Tibial nerve (tissue), 4 donors: ENCODE results near the gene UBE3D. TPM values are rescaled to one million over a fixed set of nuclear protein-coding genes. Genes with fewer than 3 reads are reported as not detected.

Experiments
- DNase-seq, 2 donors: peaks; one replicate each; pipeline ENCODE4 v3.0.0-alpha.2; 2019; ENCODE audit warnings: low spot score in 2 of 2
- H3K27ac ChIP-seq, 4 donors: fragments of 200-600 bp; sonication (generic) in 3 of 4; one replicate each; pipeline ENCODE4 v1.5.1; 2017 to 2019; ENCODE audit warnings: mild to moderate bottlenecking in 1 of 4
- H3K27me3 ChIP-seq, 2 donors: fragments of 200-600 bp; sonication (generic) in 1 of 2; one replicate each; pipeline versions ENCODE4 v1.5.1 to v1.6.0; 2017 to 2019
- H3K36me3 ChIP-seq, 3 donors: fragments of 200-600 bp; sonication (generic); one replicate each; pipeline ENCODE4 v1.5.1; 2018 to 2019
- H3K4me1 ChIP-seq, 4 donors: fragments of 200-600 bp; sonication (generic) in 3 of 4; one replicate each; pipeline ENCODE4 v1.5.1; 2017 to 2019
- H3K4me3 ChIP-seq, 4 donors: fragments of 200-600 bp; sonication (generic) in 3 of 4; one replicate each; pipeline ENCODE4 v1.5.1; 2017 to 2019; ENCODE audit warnings: mild to moderate bottlenecking in 1 of 4, moderate library complexity in 1 of 4
- H3K9me3 ChIP-seq, 4 donors: fragments of 200-600 bp; sonication (generic) in 3 of 4; one replicate each; pipeline ENCODE4 v1.5.1; 2017 to 2019
- CTCF ChIP-seq, 5 experiments: fragments of 200-600 bp in 3 of 5; fragments of 450-650 bp in 2 of 5; sonication (generic) in 3 of 5; IDR thresholded peaks; one replicate each; pipeline ENCODE4 v1.5.1; 2016 to 2019; ENCODE audit warnings: antibody characterized with exemption in 5 of 5, mild to moderate bottlenecking in 3 of 5, moderate library complexity in 2 of 5
- EP300 ChIP-seq, 2 donors: sonication (generic); formaldehyde crosslinking; IDR thresholded peaks; one replicate each; pipeline ENCODE4 v1.6.1; 2017; ENCODE audit warnings: antibody characterized with exemption in 2 of 2, mild to moderate bottlenecking in 1 of 2
- POLR2A ChIP-seq, 2 donors: fragments of 450-650 bp; IDR thresholded peaks; one replicate each; pipeline ENCODE4 v1.6.1; 2017; ENCODE audit warnings: antibody characterized with exemption in 2 of 2, mild to moderate bottlenecking in 2 of 2, moderate library complexity in 2 of 2
- WGBS, 2 donors: methylation state at CpG; one replicate each; pipeline ENCODE4 v1.1.5; 2018; 5-methylcytosine and 5-hydroxymethylcytosine counted together
- total RNA-seq, 4 donors: library from RNA; depleted of rRNA; stranded (reverse); fragments of >200 nt; gene quantifications; one replicate each; pipeline ENCODE4 v1.1.0, GENCODE V29; 2016

The UBE3D gene
- total RNA-seq, 4 donors from 2014 or later: 6.3 to 21.9 (median 18.3) TPM

- Histone ChIP-seq H3K27ac (no peak overlapping the region), H3K9me3 (no peaks in the 10 kb centered on the region), H3K4me3 (no peak overlapping the region), H3K27me3 (no peaks in the 10 kb centered on the region), H3K36me3 (no peaks in the 10 kb centered on the region), H3K4me1 (peaks cover 0 to 58% (median 7%) of the 10 kb centered on the region in 4 donors)
- TF ChIP-seq CTCF (IDR thresholded peaks at IDR 0.05) (no peak), POLR2A (IDR thresholded peaks at IDR 0.05) (no peak), EP300 (IDR thresholded peaks at IDR 0.05) (no peak)
- no peak for DNase-seq
Observed at GRCh38 chr6:83069633-83070032, 4.0 kb upstream of the UBE3D start.

GRCh38 chr6:83068616-83069015, 3.0 kb upstream of the UBE3D start:
- DNase-seq: no peak
- no peak for TF ChIP-seq EP300 (IDR thresholded peaks at IDR 0.05)
- no peak for TF ChIP-seq CTCF (IDR thresholded peaks at IDR 0.05)
- 43 to 53% methylated on average over 6 of the region's 6 CpGs for WGBS, 2 donors
- Histone ChIP-seq H3K9me3 (no peaks in the 10 kb centered on the region), H3K27me3 (no peaks in the 10 kb centered on the region), H3K4me1 (peaks cover 0 to 60% (median 7%) of the 10 kb centered on the region in 4 donors), H3K4me3 (peak overlapping the region in 3 of 4 donors; percentile 75 to 96 (median 83)), H3K36me3 (no peaks in the 10 kb centered on the region), H3K27ac (peak overlapping the region in 3 of 4 donors; percentile 87 to 90 (median 89))

GRCh38 chr6:83067448-83068439, 2.1 kb upstream of the UBE3D start, which contains the start of gene DOP1A:
TSS of gene DOP1A (plus strand) at chr6:83067671. CDS start at chr6:83096978, 29,307 bp downstream.
- H3K4me1 ChIP-seq: peaks cover 0 to 57% (median 7%) of the 10 kb centered on the region in 4 donors
- 1% methylated on average over 42 to 67 of the region's 78 CpGs for WGBS, 2 donors
- peak; percentile 90 to 95 for DNase-seq
- TF ChIP-seq EP300 (IDR thresholded peaks at IDR 0.05) (peak; percentile 42 to 83), POLR2A (IDR thresholded peaks at IDR 0.05) (peak; percentile 29 to 65), CTCF (IDR thresholded peaks at IDR 0.05) (peak; percentile 85 to 98 (median 93))
- H3K27ac ChIP-seq: peak within 1 kb of the TSS; percentile 76 to 90 (median 88)
- H3K36me3 ChIP-seq: no peaks in the 10 kb centered on the region
- H3K4me3 ChIP-seq: peak within 1 kb of the TSS; percentile 75 to 96 (median 87)
- no peaks in the 10 kb centered on the region for H3K27me3 ChIP-seq
- no peaks in the 10 kb centered on the region for H3K9me3 ChIP-seq

- no peak overlapping the region for H3K27ac ChIP-seq
Observed at GRCh38 chr6:83062225-83062624, 3.4 kb downstream of the UBE3D start.

More at GRCh38 chr6:83062225-83062624, 3.4 kb downstream of the UBE3D start:
- TF ChIP-seq EP300 (IDR thresholded peaks at IDR 0.05): no peak
- TF ChIP-seq POLR2A (IDR thresholded peaks at IDR 0.05): no peak
- TF ChIP-seq CTCF (IDR thresholded peaks at IDR 0.05): no peak
- DNase-seq: no peak
- peaks cover 0 to 23% (median 0%) of the 10 kb centered on the region in 4 donors for H3K4me1 ChIP-seq
- no peaks in the 10 kb centered on the region for H3K9me3 ChIP-seq
- WGBS, 2 donors: 92 to 96% methylated on average over 1 of the region's 1 CpG
- H3K36me3 ChIP-seq: peaks cover 0 to 4% (median 0%) of the 10 kb centered on the region in 3 donors
- no peak overlapping the region for H3K4me3 ChIP-seq
- H3K27me3 ChIP-seq: no peaks in the 10 kb centered on the region
